Measurements from ENCODE around the gene SPIB. TPM values are rescaled to one million over a fixed set of nuclear protein-coding genes. Genes with fewer than 3 reads are reported as not detected.

The SPIB gene
- total and polyA plus RNA-seq, 5 donors from 2014 or later: 0.10 to 0.38 TPM; not detected in 3

- no peaks in the 10 kb centered on the region for H3K27me3 ChIP-seq (ENCODE audit: control insufficient read depth, insufficient read depth, low read length)
- Mint-ChIP-seq H3K27ac (peak overlapping the region in 1 of 3 donors; percentile 2), H3K36me3 (no peaks in the 10 kb centered on the region), H3K4me3 (no peak overlapping the region), H3K4me1 (peaks cover 0 to 7% (median 5%) of the 10 kb centered on the region in 4 donors), H3K9me3 (peaks cover 0 to 2% (median 0%) of the 10 kb centered on the region in 7 donors), H3K27me3 (peaks cover 4% of the 10 kb centered on the region)
- no peaks in the 10 kb centered on the region for H3K9me3 ChIP-seq (ENCODE audit: control insufficient read depth in 2 of 2, low read length in 2 of 2)
- peak in 2 of 3 donors; percentile 49 to 69 for DNase-seq
- peak in 1 of 2 donors; percentile 53 for ATAC-seq (ENCODE audit: low read depth in 2 of 2)
- no peak overlapping the region for H3K27ac ChIP-seq (ENCODE audit: insufficient read depth, low read length, poor library complexity, severe bottlenecking)
- H3K4me3 ChIP-seq (ENCODE audit: low read depth, low read length): no peak overlapping the region
- H3K36me3 ChIP-seq (ENCODE audit: control insufficient read depth, insufficient read depth, low read length): no peaks in the 10 kb centered on the region
- H3K4me1 ChIP-seq (ENCODE audit: control insufficient read depth, insufficient read depth, low read length, poor library complexity, severe bottlenecking): peaks cover 5% of the 10 kb centered on the region
Measured at GRCh38 chr19:50461066-50461875, 42.5 kb downstream of the SPIB start.

- Mint-ChIP-seq H3K4me3 (no peak overlapping the region), H3K4me1 (peaks cover 0 to 7% (median 4%) of the 10 kb centered on the region in 4 donors), H3K36me3 (no peaks in the 10 kb centered on the region), H3K27me3 (peaks cover 4% of the 10 kb centered on the region), H3K9me3 (peaks cover 0 to 2% (median 0%) of the 10 kb centered on the region in 7 donors), H3K27ac (no peak overlapping the region)
- no peak for DNase-seq
- H3K36me3 ChIP-seq (ENCODE audit: control insufficient read depth, insufficient read depth, low read length): no peaks in the 10 kb centered on the region
- no peak for ATAC-seq (ENCODE audit: low read depth in 2 of 2)
- H3K27me3 ChIP-seq (ENCODE audit: control insufficient read depth, insufficient read depth, low read length): no peaks in the 10 kb centered on the region
- no peak overlapping the region for H3K4me3 ChIP-seq (ENCODE audit: low read depth, low read length)
- H3K27ac ChIP-seq (ENCODE audit: insufficient read depth, low read length, poor library complexity, severe bottlenecking): no peak overlapping the region
- peaks cover 5% of the 10 kb centered on the region for H3K4me1 ChIP-seq (ENCODE audit: control insufficient read depth, insufficient read depth, low read length, poor library complexity, severe bottlenecking)
- H3K9me3 ChIP-seq (ENCODE audit: control insufficient read depth in 2 of 2, low read length in 2 of 2): no peaks in the 10 kb centered on the region
Measured at GRCh38 chr19:50462970-50463369, 44.2 kb downstream of the SPIB start.

GRCh38 chr19:50464348-50464747 is 45.6 kb downstream of the SPIB start:
- peaks cover 4% of the 10 kb centered on the region for H3K27me3 Mint-ChIP-seq
- H3K27ac Mint-ChIP-seq: no peak overlapping the region
- Histone ChIP-seq H3K36me3 (ENCODE audit: control insufficient read depth, insufficient read depth, low read length) (no peaks in the 10 kb centered on the region), H3K4me1 (ENCODE audit: control insufficient read depth, insufficient read depth, low read length, poor library complexity, severe bottlenecking) (peaks cover 5% of the 10 kb centered on the region), H3K27me3 (ENCODE audit: control insufficient read depth, insufficient read depth, low read length) (no peaks in the 10 kb centered on the region), H3K9me3 (ENCODE audit: control insufficient read depth in 2 of 2, low read length in 2 of 2) (no peaks in the 10 kb centered on the region), H3K27ac (ENCODE audit: insufficient read depth, low read length, poor library complexity, severe bottlenecking) (no peak overlapping the region), H3K4me3 (ENCODE audit: low read depth, low read length) (no peak overlapping the region)
- peaks cover 0 to 2% (median 0%) of the 10 kb centered on the region in 7 donors for H3K9me3 Mint-ChIP-seq
- ATAC-seq (ENCODE audit: low read depth in 2 of 2) (no peak), DNase-seq (no peak)
- H3K36me3 Mint-ChIP-seq: no peaks in the 10 kb centered on the region
- no peak overlapping the region for H3K4me3 Mint-ChIP-seq
- peaks cover 0 to 7% (median 4%) of the 10 kb centered on the region in 4 donors for H3K4me1 Mint-ChIP-seq

- H3K27ac ChIP-seq (ENCODE audit: insufficient read depth, low read length, poor library complexity, severe bottlenecking): no peak overlapping the region
- H3K27me3 ChIP-seq (ENCODE audit: control insufficient read depth, insufficient read depth, low read length): no peaks in the 10 kb centered on the region
- peaks cover 0 to 7% (median 4%) of the 10 kb centered on the region in 4 donors for H3K4me1 Mint-ChIP-seq
- H3K4me3 ChIP-seq (ENCODE audit: low read depth, low read length): no peak overlapping the region
- DNase-seq (no peak), ATAC-seq (ENCODE audit: low read depth in 2 of 2) (no peak)
- H3K36me3 Mint-ChIP-seq: no peaks in the 10 kb centered on the region
- peaks cover 2% of the 10 kb centered on the region for H3K27me3 Mint-ChIP-seq
- H3K27ac Mint-ChIP-seq: no peak overlapping the region
- H3K36me3 ChIP-seq (ENCODE audit: control insufficient read depth, insufficient read depth, low read length): no peaks in the 10 kb centered on the region
- H3K9me3 ChIP-seq (ENCODE audit: control insufficient read depth in 2 of 2, low read length in 2 of 2): no peaks in the 10 kb centered on the region
- peaks cover 0 to 2% (median 0%) of the 10 kb centered on the region in 7 donors for H3K9me3 Mint-ChIP-seq
- H3K4me3 Mint-ChIP-seq: no peak overlapping the region
- peaks cover 5% of the 10 kb centered on the region for H3K4me1 ChIP-seq (ENCODE audit: control insufficient read depth, insufficient read depth, low read length, poor library complexity, severe bottlenecking)
Measured at GRCh38 chr19:50465000-50465399, 46.3 kb downstream of the SPIB start.

- Mint-ChIP-seq H3K27ac (no peak overlapping the region), H3K4me1 (peaks cover 0 to 4% (median 3%) of the 10 kb centered on the region in 4 donors), H3K4me3 (no peak overlapping the region), H3K36me3 (no peaks in the 10 kb centered on the region), H3K9me3 (peaks cover 0 to 2% (median 0%) of the 10 kb centered on the region in 7 donors), H3K27me3 (no peaks in the 10 kb centered on the region)
- Histone ChIP-seq H3K4me3 (ENCODE audit: low read depth, low read length) (no peak overlapping the region), H3K27ac (ENCODE audit: insufficient read depth, low read length, poor library complexity, severe bottlenecking) (no peak overlapping the region), H3K9me3 (ENCODE audit: control insufficient read depth in 2 of 2, low read length in 2 of 2) (no peaks in the 10 kb centered on the region), H3K4me1 (ENCODE audit: control insufficient read depth, insufficient read depth, low read length, poor library complexity, severe bottlenecking) (peaks cover 4% of the 10 kb centered on the region), H3K27me3 (ENCODE audit: control insufficient read depth, insufficient read depth, low read length) (no peaks in the 10 kb centered on the region), H3K36me3 (ENCODE audit: control insufficient read depth, insufficient read depth, low read length) (no peaks in the 10 kb centered on the region)
- DNase-seq (no peak), ATAC-seq (ENCODE audit: low read depth in 2 of 2) (no peak)
Measured at GRCh38 chr19:50465986-50466705, 47.4 kb downstream of the SPIB start.

GRCh38 chr19:50466706-50467039 is 47.9 kb downstream of the SPIB start:
- Mint-ChIP-seq H3K36me3 (no peaks in the 10 kb centered on the region), H3K4me1 (peaks cover 0 to 4% (median 0%) of the 10 kb centered on the region in 4 donors), H3K4me3 (no peak overlapping the region), H3K27me3 (no peaks in the 10 kb centered on the region), H3K27ac (no peak overlapping the region), H3K9me3 (peaks cover 0 to 2% (median 0%) of the 10 kb centered on the region in 7 donors)
- Histone ChIP-seq H3K4me1 (ENCODE audit: control insufficient read depth, insufficient read depth, low read length, poor library complexity, severe bottlenecking) (no peaks in the 10 kb centered on the region), H3K27ac (ENCODE audit: insufficient read depth, low read length, poor library complexity, severe bottlenecking) (no peak overlapping the region), H3K4me3 (ENCODE audit: low read depth, low read length) (no peak overlapping the region), H3K36me3 (ENCODE audit: control insufficient read depth, insufficient read depth, low read length) (no peaks in the 10 kb centered on the region), H3K27me3 (ENCODE audit: control insufficient read depth, insufficient read depth, low read length) (no peaks in the 10 kb centered on the region), H3K9me3 (ENCODE audit: control insufficient read depth in 2 of 2, low read length in 2 of 2) (no peaks in the 10 kb centered on the region)
- no peak for DNase-seq
- ATAC-seq (ENCODE audit: low read depth in 2 of 2): no peak

- H3K27me3 Mint-ChIP-seq: no peaks in the 10 kb centered on the region
- peaks cover 0 to 4% (median 0%) of the 10 kb centered on the region in 4 donors for H3K4me1 Mint-ChIP-seq
- H3K4me3 Mint-ChIP-seq: no peak overlapping the region
- Histone ChIP-seq H3K9me3 (ENCODE audit: control insufficient read depth in 2 of 2, low read length in 2 of 2) (no peaks in the 10 kb centered on the region), H3K27ac (ENCODE audit: insufficient read depth, low read length, poor library complexity, severe bottlenecking) (no peak overlapping the region), H3K27me3 (ENCODE audit: control insufficient read depth, insufficient read depth, low read length) (no peaks in the 10 kb centered on the region), H3K4me1 (ENCODE audit: control insufficient read depth, insufficient read depth, low read length, poor library complexity, severe bottlenecking) (no peaks in the 10 kb centered on the region), H3K4me3 (ENCODE audit: low read depth, low read length) (no peak overlapping the region), H3K36me3 (ENCODE audit: control insufficient read depth, insufficient read depth, low read length) (no peaks in the 10 kb centered on the region)
- H3K36me3 Mint-ChIP-seq: no peaks in the 10 kb centered on the region
- no peak for DNase-seq
- no peak overlapping the region for H3K27ac Mint-ChIP-seq
- peaks cover 0 to 2% (median 0%) of the 10 kb centered on the region in 7 donors for H3K9me3 Mint-ChIP-seq
- no peak for ATAC-seq (ENCODE audit: low read depth in 2 of 2)
Measured at GRCh38 chr19:50467566-50467965, 48.8 kb downstream of the SPIB start.
